HepG2 (cell line): Measurements from ENCODE around the gene WBP1. TPM values are rescaled to one million over a fixed set of nuclear protein-coding genes. Genes with fewer than 3 reads are reported as not detected.

ENCODE experiments used
- BHLHE40 ChIP-seq: IDR thresholded peaks from 2 replicates; pipeline ENCODE4 v1.6.1; 2011; ENCODE audit warnings: low read length, improper control_type of control experiment
- CHD2 ChIP-seq: IDR thresholded peaks from 2 replicates; pipeline ENCODE4 v1.6.1; 2011; ENCODE audit warnings: low read depth, low read length, improper control_type of control experiment
- KAT2B ChIP-seq: fragments of 150-350 bp; IDR thresholded peaks from 2 replicates; pipeline ENCODE4 v1.6.1; 2014; ENCODE audit warnings: low read depth, low read length, borderline replicate concordance
- MLLT10 ChIP-seq: sonication (generic); formaldehyde crosslinking; IDR thresholded peaks from 2 replicates; pipeline ENCODE4 v1.4.0; 2020; ENCODE audit warnings: missing genetic modification reagents
- PRDM15 ChIP-seq: sonication (generic); formaldehyde crosslinking; IDR thresholded peaks from 2 replicates; pipeline ENCODE4 v1.4.0; 2020; ENCODE audit warnings: missing genetic modification reagents
- SMAD3 ChIP-seq: sonication (generic); formaldehyde crosslinking; IDR thresholded peaks from 2 replicates; pipeline ENCODE4 v1.4.0; 2020; ENCODE audit warnings: missing genetic modification reagents
- TMF1 ChIP-seq: sonication (generic); formaldehyde crosslinking; IDR thresholded peaks from 2 replicates; pipeline ENCODE4 v1.8.1; 2022; ENCODE audit warnings: low read depth, missing genetic modification reagents
- TOE1 ChIP-seq: sonication (generic); formaldehyde crosslinking; IDR thresholded peaks from 2 replicates; pipeline ENCODE4 v1.4.0; 2020; ENCODE audit warnings: mild to moderate bottlenecking, missing genetic modification reagents
- WIZ ChIP-seq: sonication (generic); formaldehyde crosslinking; IDR thresholded peaks from 2 replicates; pipeline ENCODE4 v1.5.1; 2020; ENCODE audit warnings: mild to moderate bottlenecking, missing genetic modification reagents
- YEATS4 ChIP-seq: sonication (generic); formaldehyde crosslinking; IDR thresholded peaks from 2 replicates; pipeline ENCODE4 v1.4.0; 2020; ENCODE audit warnings: missing genetic modification reagents, borderline replicate concordance
- ZBTB46 ChIP-seq: sonication (generic); formaldehyde crosslinking; IDR thresholded peaks from 2 replicates; pipeline ENCODE4 v1.4.0; 2020; ENCODE audit warnings: mild to moderate bottlenecking, missing genetic modification reagents, borderline replicate concordance
- ZMAT3 ChIP-seq: sonication (generic); formaldehyde crosslinking; conservative IDR thresholded peaks from 2 replicates; pipeline ENCODE4 v1.7.0; 2021; ENCODE audit warnings: missing genetic modification reagents
- ZNF30 ChIP-seq: sonication (generic); formaldehyde crosslinking; IDR thresholded peaks from 2 replicates; pipeline ENCODE4 v1.5.0; 2020; ENCODE audit warnings: mild to moderate bottlenecking, missing genetic modification reagents
- ZSCAN5A ChIP-seq: sonication (generic); formaldehyde crosslinking; IDR thresholded peaks from 2 replicates; pipeline ENCODE4 v1.8.0; 2022; ENCODE audit warnings: mild to moderate bottlenecking, missing genetic modification reagents, borderline replicate concordance
- polyA plus RNA-seq, 8 experiments: library from polyadenylated mRNA; depleted of rRNA in 3 of 8; stranded (reverse) in 7 of 8; unstranded in 1 of 8; fragments of >200 nt; fragmentation: Illumina TruSeq in 4 of 8; extraction: Trizol in 4 of 8; gene quantifications; 2 replicates each; pipeline versions ENCODE4 v1.2.1 to v1.2.3, GENCODE V29; 2011 to 2016; ENCODE audit warnings: low read depth in 4 of 8, missing spikeins in 1 of 8, mixed read lengths in 1 of 8; ENCODE audit not compliant: insufficient read depth in 1 of 8
- total RNA-seq, 5 experiments: library from RNA; depleted of rRNA; stranded (reverse); fragments of >200 nt; fragmentation: Illumina TruSeq; extraction: Trizol; gene quantifications; 2 replicates each; pipeline ENCODE4 v1.2.3, GENCODE V29; 2016; ENCODE audit warnings: low read depth in 1 of 5
- TF ChIP-seq, protein P1 (sequence below): sonication (generic); formaldehyde crosslinking; IDR thresholded peaks from 2 replicates; pipeline ENCODE4 v1.4.0; 2020; ENCODE audit warnings: missing genetic modification reagents, borderline replicate concordance
- TF ChIP-seq, protein P2 (sequence below): sonication (generic); formaldehyde crosslinking; IDR thresholded peaks from 2 replicates; pipeline ENCODE4 v1.5.1; 2020; ENCODE audit warnings: missing genetic modification reagents, mild to moderate bottlenecking, borderline replicate concordance

Gene WBP1
- total and polyA plus RNA-seq, 2 of the 13 experiments (the other 11 are each of a cell fraction or from before 2014, with no cell fraction given), result 38.8 to 85.7 TPM

GRCh38 chr2:74454654-74455511, 3.4 kb upstream of the WBP1 start, which contains the start of gene INO80B (continued):
- TF ChIP-seq, protein P1, sequence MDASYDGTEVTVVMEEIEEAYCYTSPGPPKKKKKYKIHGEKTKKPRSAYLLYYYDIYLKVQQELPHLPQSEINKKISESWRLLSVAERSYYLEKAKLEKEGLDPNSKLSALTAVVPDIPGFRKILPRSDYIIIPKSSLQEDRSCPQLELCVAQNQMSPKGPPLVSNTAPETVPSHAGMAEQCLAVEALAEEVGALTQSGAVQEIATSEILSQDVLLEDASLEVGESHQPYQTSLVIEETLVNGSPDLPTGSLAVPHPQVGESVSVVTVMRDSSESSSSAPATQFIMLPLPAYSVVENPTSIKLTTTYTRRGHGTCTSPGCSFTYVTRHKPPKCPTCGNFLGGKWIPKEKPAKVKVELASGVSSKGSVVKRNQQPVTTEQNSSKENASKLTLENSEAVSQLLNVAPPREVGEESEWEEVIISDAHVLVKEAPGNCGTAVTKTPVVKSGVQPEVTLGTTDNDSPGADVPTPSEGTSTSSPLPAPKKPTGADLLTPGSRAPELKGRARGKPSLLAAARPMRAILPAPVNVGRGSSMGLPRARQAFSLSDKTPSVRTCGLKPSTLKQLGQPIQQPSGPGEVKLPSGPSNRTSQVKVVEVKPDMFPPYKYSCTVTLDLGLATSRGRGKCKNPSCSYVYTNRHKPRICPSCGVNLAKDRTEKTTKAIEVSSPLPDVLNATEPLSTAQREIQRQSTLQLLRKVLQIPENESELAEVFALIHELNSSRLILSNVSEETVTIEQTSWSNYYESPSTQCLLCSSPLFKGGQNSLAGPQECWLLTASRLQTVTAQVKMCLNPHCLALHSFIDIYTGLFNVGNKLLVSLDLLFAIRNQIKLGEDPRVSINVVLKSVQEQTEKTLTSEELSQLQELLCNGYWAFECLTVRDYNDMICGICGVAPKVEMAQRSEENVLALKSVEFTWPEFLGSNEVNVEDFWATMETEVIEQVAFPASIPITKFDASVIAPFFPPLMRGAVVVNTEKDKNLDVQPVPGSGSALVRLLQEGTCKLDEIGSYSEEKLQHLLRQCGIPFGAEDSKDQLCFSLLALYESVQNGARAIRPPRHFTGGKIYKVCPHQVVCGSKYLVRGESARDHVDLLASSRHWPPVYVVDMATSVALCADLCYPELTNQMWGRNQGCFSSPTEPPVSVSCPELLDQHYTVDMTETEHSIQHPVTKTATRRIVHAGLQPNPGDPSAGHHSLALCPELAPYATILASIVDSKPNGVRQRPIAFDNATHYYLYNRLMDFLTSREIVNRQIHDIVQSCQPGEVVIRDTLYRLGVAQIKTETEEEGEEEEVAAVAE (CRISPR knock-in tag), result peak; percentile 98
- TF ChIP-seq, protein P2, sequence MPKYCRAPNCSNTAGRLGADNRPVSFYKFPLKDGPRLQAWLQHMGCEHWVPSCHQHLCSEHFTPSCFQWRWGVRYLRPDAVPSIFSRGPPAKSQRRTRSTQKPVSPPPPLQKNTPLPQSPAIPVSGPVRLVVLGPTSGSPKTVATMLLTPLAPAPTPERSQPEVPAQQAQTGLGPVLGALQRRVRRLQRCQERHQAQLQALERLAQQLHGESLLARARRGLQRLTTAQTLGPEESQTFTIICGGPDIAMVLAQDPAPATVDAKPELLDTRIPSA, result no peak
- TF ChIP-seq TMF1 (CRISPR knock-in tag) (peak; percentile 81; the same call in 1 of the 2 replicates), ZNF30 (no peak), WIZ (CRISPR knock-in tag) (no peak; the same call in 1 of the 2 replicates), ZBTB46 (no peak), SMAD3 (CRISPR knock-in tag) (peak; percentile 99), YEATS4 (peak; percentile 89; the same call in 1 of the 2 replicates), MLLT10 (CRISPR knock-in tag) (no peak), ZMAT3 (CRISPR knock-in tag) (peak; percentile 79), BHLHE40 (peak; percentile 53; the same call in 1 of the 2 replicates), KAT2B (no peak), ZSCAN5A (CRISPR knock-in tag) (peak; percentile 28; the same call in 1 of the 2 replicates), PRDM15 (CRISPR knock-in tag) (peak; percentile 16; the same call in 1 of the 2 replicates), TOE1 (CRISPR knock-in tag) (peak; percentile 97), CHD2 (0 out of 2 replicates have a peak, but pooled peaks have one; percentile 60)
